H1 (cell line): Measurements from ENCODE around the gene PLSCR3. TPM values are rescaled to one million over a fixed set of nuclear protein-coding genes. Genes with fewer than 3 reads are reported as not detected.

Source experiments
- CTCF ChIA-PET: fragments of 300-600 bp; sonication (Branson Sonifier 250); formaldehyde crosslinking; loops from one replicate; lab custom pipeline; 2021; ENCODE audit not compliant: partially characterized antibody; lab: Charles Lee
- POLR2A ChIA-PET: fragments of 300-600 bp; sonication (Branson Sonifier 250); formaldehyde crosslinking; loops from one replicate; lab custom pipeline; 2021; ENCODE audit warnings: inconsistent platforms; ENCODE audit not compliant: partially characterized antibody; lab: Charles Lee
- DNase-seq, 2 experiments: peaks; one replicate each; pipeline versions ENCODE4 v3.0.0 to v3.0.0-alpha.2; 2010 to 2022; ENCODE audit warnings: low spot score in 2 of 2, low read depth in 1 of 2, mixed read lengths in 1 of 2
- FAIRE-seq: peaks from 2 replicates; lab custom pipeline; 2011; peaks lifted over from hg19 to GRCh38; lab: Jason Lieb, UNC
- H2AFZ ChIP-seq: 2 replicates; pipeline ENCODE4 v1.8.1; 2012; ENCODE audit warnings: low read length, inconsistent platforms
- H2AK5ac ChIP-seq: 2 replicates; pipeline ENCODE4 v1.6.1; 2013; ENCODE audit warnings: low read depth, low read length
- H2BK120ac ChIP-seq: replicated peaks from 2 replicates; pipeline ENCODE3; 2013; ENCODE audit warnings: low read depth, low read length, inconsistent platforms
- H2BK12ac ChIP-seq: 2 replicates; pipeline ENCODE4 v1.6.1; 2013; ENCODE audit warnings: low read depth, low read length
- H2BK15ac ChIP-seq: 2 replicates; pipeline ENCODE4 v1.6.1; 2013; ENCODE audit warnings: low read length
- H2BK20ac ChIP-seq: 2 replicates; pipeline ENCODE4 v1.6.1; 2013; ENCODE audit warnings: low read length
- H2BK5ac ChIP-seq: 2 replicates; pipeline ENCODE4 v1.6.1; 2013; ENCODE audit warnings: low read depth, low read length
- H3K14ac ChIP-seq: 2 replicates; pipeline ENCODE4 v1.6.1; 2013; ENCODE audit warnings: inconsistent platforms; ENCODE audit not compliant: insufficient read length
- H3K18ac ChIP-seq: 2 replicates; pipeline ENCODE4 v1.6.1; 2013; ENCODE audit warnings: low read length; ENCODE audit errors: extremely low read depth
- H3K23ac ChIP-seq: 2 replicates; pipeline ENCODE4 v1.6.1; 2013; ENCODE audit warnings: inconsistent platforms; ENCODE audit not compliant: insufficient read length
- H3K23me2 ChIP-seq: 2 replicates; pipeline ENCODE4 v1.6.1; 2013; ENCODE audit warnings: low read depth, low read length
- H3K27ac ChIP-seq: 2 replicates; pipeline ENCODE4 v1.6.1; 2011; ENCODE audit warnings: low read depth, low read length, inconsistent platforms
- H3K27me3 ChIP-seq, 4 experiments: replicated peaks in 1 of 4; 1 replicate in 1 of 4; 2 replicates in 3 of 4; pipeline versions ENCODE4 v1.6.1 to v1.8.1; 2011 to 2013; ENCODE audit warnings: low read length in 3 of 4, mild to moderate bottlenecking in 3 of 4, inconsistent platforms in 2 of 4, mixed read lengths in 2 of 4, moderate library complexity in 1 of 4; ENCODE audit not compliant: control insufficient read depth in 3 of 4, insufficient read depth in 3 of 4; ENCODE audit errors: extremely low read depth in 1 of 4
- H3K36me3 ChIP-seq, 4 experiments: 2 replicates each; pipeline versions ENCODE4 v1.6.1 to v1.8.1; 2011 to 2013; ENCODE audit warnings: mild to moderate bottlenecking in 4 of 4, low read length in 3 of 4, moderate library complexity in 2 of 4, control low read depth in 1 of 4, inconsistent platforms in 1 of 4; ENCODE audit not compliant: insufficient read depth in 4 of 4, control insufficient read depth in 2 of 4
- H3K4ac ChIP-seq: replicated peaks from 2 replicates; pipeline ENCODE3; 2013; ENCODE audit warnings: low read length, low read depth, mixed read lengths, inconsistent platforms; ENCODE audit not compliant: insufficient read length
- H3K4me1 ChIP-seq, 4 experiments: replicated peaks in 1 of 4; 1 replicate in 1 of 4; 2 replicates in 3 of 4; pipeline versions ENCODE4 v1.6.1 to v1.8.1; 2011 to 2013; ENCODE audit warnings: low read length in 3 of 4, inconsistent platforms in 2 of 4, mixed read lengths in 1 of 4; ENCODE audit not compliant: insufficient read depth in 4 of 4, control insufficient read depth in 3 of 4
- H3K4me2 ChIP-seq, 2 experiments: 2 replicates each; pipeline versions ENCODE4 v1.6.1 to v1.8.1; 2011 to 2013; ENCODE audit warnings: low read depth in 2 of 2, low read length in 2 of 2, control low read depth in 1 of 2, inconsistent platforms in 1 of 2, mild to moderate bottlenecking in 1 of 2; ENCODE audit not compliant: insufficient read depth in 1 of 2
- H3K4me3 ChIP-seq, 4 experiments: fragments of 200-600, 300-600 bp in 1 of 4; sonication (generic), shearing (Covaris generic), sonication (Bioruptor Twin) in 1 of 4; 2 replicates each; pipeline versions ENCODE4 v1.5.1 to v1.8.1; 2011 to 2016; ENCODE audit warnings: low read length in 4 of 4, low read depth in 3 of 4, control low read depth in 2 of 4, inconsistent platforms in 2 of 4, mild to moderate bottlenecking in 2 of 4, mixed read lengths in 1 of 4, moderate library complexity in 1 of 4; ENCODE audit not compliant: insufficient read depth in 2 of 4; ENCODE audit errors: extremely low read depth in 1 of 4
- H3K56ac ChIP-seq: replicated peaks from 2 replicates; pipeline ENCODE3; 2013; ENCODE audit warnings: low read depth, mild to moderate bottlenecking, mixed read lengths, low read length, inconsistent platforms; ENCODE audit not compliant: insufficient read length
- H3K79me1 ChIP-seq: 2 replicates; pipeline ENCODE4 v1.6.1; 2013; ENCODE audit warnings: low read depth, low read length, control low read depth
- H3K79me2 ChIP-seq, 2 experiments: 2 replicates each; pipeline versions ENCODE4 v1.6.1 to v1.8.1; 2012 to 2013; ENCODE audit warnings: low read length in 2 of 2, mild to moderate bottlenecking in 2 of 2, inconsistent platforms in 1 of 2; ENCODE audit not compliant: insufficient read depth in 2 of 2, control insufficient read depth in 1 of 2
- H3K9ac ChIP-seq, 4 experiments: replicated peaks in 1 of 4; 1 replicate in 1 of 4; 2 replicates in 3 of 4; pipeline versions ENCODE4 v1.6.1 to v1.8.1; 2011 to 2013; ENCODE audit warnings: low read depth in 3 of 4, low read length in 3 of 4, control low read depth in 2 of 4, mild to moderate bottlenecking in 2 of 4, moderate library complexity in 2 of 4, inconsistent platforms in 1 of 4; ENCODE audit errors: extremely low read depth in 1 of 4
- H3K9me3 ChIP-seq, 2 experiments: 2 replicates each; pipeline versions ENCODE4 v1.6.1 to v1.8.1; 2012 to 2013; ENCODE audit warnings: mild to moderate bottlenecking in 2 of 2, moderate library complexity in 2 of 2, control low read depth in 1 of 2, inconsistent platforms in 1 of 2, low read depth in 1 of 2, low read length in 1 of 2, mixed read lengths in 1 of 2; ENCODE audit not compliant: insufficient read depth in 2 of 2
- H4K20me1 ChIP-seq, 2 experiments: replicated peaks in 1 of 2; 2 replicates each; pipeline versions ENCODE3 to v1.8.1; 2011 to 2013; ENCODE audit warnings: inconsistent platforms in 2 of 2, low read length in 2 of 2, mild to moderate bottlenecking in 1 of 2; ENCODE audit not compliant: insufficient read depth in 2 of 2, control insufficient read depth in 1 of 2
- H4K5ac ChIP-seq: 2 replicates; pipeline ENCODE4 v1.6.1; 2013; ENCODE audit warnings: low read length, low read depth, mixed read lengths, inconsistent platforms; ENCODE audit not compliant: insufficient read length
- H4K8ac ChIP-seq: 2 replicates; pipeline ENCODE4 v1.8.0; 2013; ENCODE audit warnings: mild to moderate bottlenecking, moderate library complexity, low read length, inconsistent platforms; ENCODE audit not compliant: insufficient read depth; ENCODE audit errors: extremely low read depth
- H4K91ac ChIP-seq: replicated peaks from 2 replicates; pipeline ENCODE3; 2013; ENCODE audit warnings: low read length, mixed read lengths, inconsistent platforms; ENCODE audit not compliant: insufficient read length
- BACH1 ChIP-seq: IDR thresholded peaks from 2 replicates; pipeline ENCODE4 v1.6.1; 2012; ENCODE audit warnings: low read length, improper control_type of control experiment
- EP300 ChIP-seq, 2 experiments: IDR thresholded peaks; 1 replicate in 1 of 2; 2 replicates in 1 of 2; pipeline ENCODE4 v1.6.1; 2011 to 2012; ENCODE audit warnings: low read depth in 2 of 2, low read length in 2 of 2, mild to moderate bottlenecking in 2 of 2, borderline replicate concordance in 1 of 2, inconsistent platforms in 1 of 2, moderate library complexity in 1 of 2
- EZH2 ChIP-seq: fragments of 200-600 bp; sonication (generic); IDR thresholded peaks from 2 replicates; pipeline ENCODE4 v1.7.1; 2012; ENCODE audit warnings: low read depth, mild to moderate bottlenecking, moderate library complexity, low read length, inconsistent platforms; ENCODE audit not compliant: severe bottlenecking
- HDAC6 ChIP-seq: IDR thresholded peaks from one replicate; pipeline ENCODE4 v1.7.1; 2012; ENCODE audit warnings: low read depth, mild to moderate bottlenecking, inconsistent platforms, low read length, moderate library complexity
- KDM4A ChIP-seq: IDR thresholded peaks from one replicate; pipeline ENCODE4 v1.7.1; 2012; ENCODE audit warnings: low read depth, mild to moderate bottlenecking, moderate library complexity, low read length, inconsistent platforms; ENCODE audit not compliant: severe bottlenecking
- POLR2A ChIP-seq, 2 experiments: IDR thresholded peaks; 1 replicate in 1 of 2; 2 replicates in 1 of 2; pipeline ENCODE4 v1.6.1; 2011; ENCODE audit warnings: low read depth in 2 of 2, low read length in 2 of 2, mild to moderate bottlenecking in 2 of 2; ENCODE audit errors: control extremely low read depth in 1 of 2
- POLR2AphosphoS5 ChIP-seq: IDR thresholded peaks from 2 replicates; pipeline ENCODE4 v1.6.1; 2011; ENCODE audit warnings: low read depth, low read length
- SIN3A ChIP-seq, 2 experiments: IDR thresholded peaks in 1 of 2; conservative IDR thresholded peaks in 1 of 2; 2 replicates each; pipeline ENCODE4 v1.6.1; 2011 to 2012; ENCODE audit warnings: low read length in 2 of 2, improper control_type of control experiment in 1 of 2, low read depth in 1 of 2, mild to moderate bottlenecking in 1 of 2
- TBP ChIP-seq: IDR thresholded peaks from 2 replicates; pipeline ENCODE4 v1.6.1; 2011; ENCODE audit warnings: low read depth, low read length, improper control_type of control experiment
- WGBS, 2 experiments: shearing (Covaris generic) in 1 of 2; methylation state at CpG; one replicate each; pipeline versions ENCODE4 v1.1.6 to v1.1.7; 2013 to 2015; ENCODE audit warnings: low lambda C conversion rate in 2 of 2, mixed read lengths in 2 of 2, inconsistent platforms in 1 of 2, low coverage in 1 of 2, missing lambda C conversion rate in 1 of 2; ENCODE audit not compliant: insufficient replicate concordance in 2 of 2, insufficient coverage in 1 of 2, insufficient read length in 1 of 2; ENCODE audit errors: extremely low coverage in 1 of 2, missing lambda C conversion rate in 1 of 2; 5-methylcytosine and 5-hydroxymethylcytosine counted together
- polyA plus RNA-seq, 7 experiments: library from polyadenylated mRNA; depleted of rRNA in 3 of 7; stranded (reverse) in 5 of 7; unstranded in 2 of 7; fragments of >200 nt in 5 of 7; fragments of 200-250 nt in 2 of 7; gene quantifications; 1 replicate in 5 of 7; 2 replicates in 1 of 7; 4 replicates in 1 of 7; pipeline versions ENCODE4 v1.2.1 to v1.2.3, GENCODE V29; 2011 to 2013; ENCODE audit warnings: missing spikeins in 2 of 7, mixed read lengths in 2 of 7
- total RNA-seq: library from RNA; stranded (reverse); fragmentation: NEBNext Ultra II Directional; extraction: Animal tissue kit (Norgen Biotek cat#: 25700); gene quantifications from 2 replicates; pipeline ENCODE4 v1.2.1, GENCODE V29; 2021

Gene PLSCR3
- total and polyA plus RNA-seq, 2 of the 8 experiments (the other 6 are each of a cell fraction or from before 2014, with no cell fraction given), result 36.1 to 38.7 TPM

- H3K9ac ChIP-seq, result peak within 1 kb of the TSS in 3 of 4 experiments; percentile 65 to 74 (median 70); a peak in 5 of 7 replicates
- no peak within 1 kb of the TSS for H3K14ac ChIP-seq
- H3K4me1 ChIP-seq, result peaks cover 0 to 19% (median 10%) of the 10 kb centered on the region in 4 experiments; a peak in 6 of 7 replicates
- H2BK5ac ChIP-seq, result peak within 1 kb of the TSS; percentile 92; the same call in 1 of the 2 replicates
- H4K5ac ChIP-seq, result peak within 1 kb of the TSS; percentile 69
- CTCF ChIA-PET, result interaction anchor here (0.6 to 14.1 kb wide), 16 partner anchors 8 to 208 kb away, joined by 3 to 167 read pairs (median 4); partner anchors contain the start of genes ACAP1, NEURL4, PLSCR3 and SLC2A4
- H3K79me1 ChIP-seq, result no peaks in the 10 kb centered on the region
- H3K79me2 ChIP-seq, result no peaks in the 10 kb centered on the region
- H3K4me2 ChIP-seq, result peak within 1 kb of the TSS; percentile 92 to 98
- no peaks in the 10 kb centered on the region for H3K27me3 ChIP-seq
- peak within 1 kb of the TSS; percentile 66; the same call in 1 of the 2 replicates for H3K27ac ChIP-seq
- H2BK12ac ChIP-seq, result peak within 1 kb of the TSS; percentile 87; the same call in 1 of the 2 replicates
- peak within 1 kb of the TSS; percentile 58 for H4K91ac ChIP-seq
- no peaks in the 10 kb centered on the region for H3K36me3 ChIP-seq
- H3K4ac ChIP-seq, result peak within 1 kb of the TSS; percentile 57
- no peaks in the 10 kb centered on the region for H3K9me3 ChIP-seq
- H3K18ac ChIP-seq, result peak within 1 kb of the TSS; percentile 90
- WGBS, 2 experiments, result 0% methylated on average over 38 of the region's 91 CpGs; no CpG with 5 or more reads in 1 of the 2 experiments
- H3K23ac ChIP-seq, result no peak within 1 kb of the TSS
- H2AFZ ChIP-seq, result no peak within 1 kb of the TSS; the same call in 1 of the 2 replicates
- no peak within 1 kb of the TSS for H2BK120ac ChIP-seq
- H4K8ac ChIP-seq, result peak within 1 kb of the TSS; percentile 86; the same call in 1 of the 2 replicates
- peaks cover 15% of the 10 kb centered on the region; the same call in 1 of the 2 replicates for H3K23me2 ChIP-seq
- FAIRE-seq (no peak), DNase-seq (peak; percentile 46 to 89)
- peaks cover 0 to 2% of the 10 kb centered on the region in 2 experiments for H4K20me1 ChIP-seq
- POLR2A ChIA-PET, result interaction anchor here (0.7 to 8.2 kb wide), 21 partner anchors 14 to 237 kb away, joined by 3 to 91 read pairs (median 4); partner anchors contain the start of genes ACAP1, FGF11, GPS2 and NEURL4
- no peak within 1 kb of the TSS for H2BK20ac ChIP-seq
- peak within 1 kb of the TSS; percentile 81; the same call in 1 of the 2 replicates for H2BK15ac ChIP-seq
- peak within 1 kb of the TSS; percentile 39 to 96 (median 84) for H3K4me3 ChIP-seq
- H2AK5ac ChIP-seq, result no peak within 1 kb of the TSS; the same call in 1 of the 2 replicates
- peak within 1 kb of the TSS; percentile 39 for H3K56ac ChIP-seq
- TF ChIP-seq SIN3A (conservative IDR thresholded peaks at IDR 0.05 in 1 of 2, IDR thresholded peaks at IDR 0.05 in 1 of 2; ENCODE audit: low read depth in 1 of 2, low read length in 2 of 2) (0 out of 4 replicates have a peak, but pooled peaks of 1 of the 2 experiments have one; percentile 10), KDM4A (peak; percentile 45), POLR2AphosphoS5 (peak; percentile 59), HDAC6 (no peak), EZH2 (no peak), TBP (peak; percentile 34; the same call in 1 of the 2 replicates), BACH1 (0 out of 2 replicates have a peak, but pooled peaks have one; percentile 28), POLR2A (IDR thresholded peaks at IDR 0.05; ENCODE audit: control extremely low read depth in 1 of 2, low read depth in 2 of 2, low read length in 2 of 2) (peak in 1 of 2 experiments; percentile 82; a peak in 2 of 3 replicates), EP300 (IDR thresholded peaks at IDR 0.05; ENCODE audit: borderline replicate concordance in 1 of 2, low read depth in 2 of 2, low read length in 2 of 2) (peak in 1 of 2 experiments; percentile 80; a peak in 2 of 3 replicates)
Measured at GRCh38 chr17:7351665-7352502, 42.4 kb downstream of the PLSCR3 start, which contains the start of gene KCTD11. Gene KCTD11, plus strand, starts transcription at chr17:7352162.
